ENCODE results near the gene CLK2. TPM values are rescaled to one million over a fixed set of nuclear protein-coding genes. Genes with fewer than 3 reads are reported as not detected.
A peak's percentile ranks its signal among the peaks of the same experiment; 100 is the strongest.

The CLK2 gene
- total RNA-seq, 1 donor from 2014 or later: 51.2 TPM

GRCh38 chr1:155261493-155261851 is 11.8 kb downstream of the CLK2 start:
- H3K9me3 ChIP-seq: no peaks in the 10 kb centered on the region
- H3K4me3 ChIP-seq: peak overlapping the region; percentile 97
- DNase-seq: no peak
- peak overlapping the region; percentile 89 for H3K27ac ChIP-seq
- H3K36me3 ChIP-seq: peaks cover 74% of the 10 kb centered on the region
- intact Hi-C loops (cut with DNase I): no loop called here
- no peaks in the 10 kb centered on the region for H3K27me3 ChIP-seq
- TF ChIP-seq CTCF (IDR thresholded peaks at IDR 0.05): no peak
- peak; percentile 1 for ATAC-seq
- peaks cover 12% of the 10 kb centered on the region for H3K4me1 ChIP-seq

- H3K9me3 ChIP-seq: no peaks in the 10 kb centered on the region
- no peak for TF ChIP-seq CTCF (IDR thresholded peaks at IDR 0.05)
- H3K27me3 ChIP-seq: no peaks in the 10 kb centered on the region
- ATAC-seq (no peak), DNase-seq (no peak)
- H3K4me1 ChIP-seq: peaks cover 22% of the 10 kb centered on the region
- H3K27ac ChIP-seq: no peak overlapping the region
- no peak overlapping the region for H3K4me3 ChIP-seq
- H3K36me3 ChIP-seq: peaks cover 62% of the 10 kb centered on the region
- intact Hi-C loops (cut with DNase I): no loop called here
Measured at GRCh38 chr1:155260276-155260675, 13.0 kb downstream of the CLK2 start.

DNA sequence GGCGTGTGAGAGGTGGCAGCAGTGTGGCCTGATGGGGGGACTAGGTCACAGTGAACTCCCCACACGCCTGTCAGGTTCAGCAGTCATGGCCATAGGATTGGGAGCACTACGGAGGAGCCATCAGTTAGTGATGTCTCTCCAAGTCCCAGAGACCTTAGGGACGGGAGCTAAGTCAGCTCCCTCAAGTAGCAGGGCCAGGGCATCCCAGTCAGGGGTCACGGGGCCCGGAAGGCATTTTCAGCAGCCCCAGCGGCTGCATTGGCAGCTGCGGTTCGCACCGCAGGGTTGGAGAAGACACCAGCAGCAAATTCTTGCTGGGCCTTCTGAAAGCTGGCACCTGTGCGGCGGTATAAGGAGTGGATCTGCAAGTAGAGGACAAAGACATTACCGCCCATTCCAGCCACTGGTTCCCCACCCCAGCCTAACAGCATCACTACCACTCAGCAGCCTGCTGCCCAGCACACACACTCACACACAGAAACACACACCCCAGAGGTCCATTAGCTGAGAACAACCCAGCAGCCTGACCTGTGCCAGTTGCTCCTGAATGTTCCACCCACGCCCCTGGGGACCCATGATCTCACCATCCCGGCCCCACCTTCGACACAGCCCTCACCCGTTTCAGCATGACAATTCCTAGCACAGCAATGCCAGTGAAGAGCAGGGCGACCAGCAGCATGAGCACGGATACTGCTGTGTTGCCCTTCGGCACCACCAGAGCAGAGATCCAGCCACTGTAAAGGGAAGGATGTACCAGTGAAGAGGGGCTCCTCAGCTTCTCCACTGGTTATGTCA is 17.0 kb downstream of the CLK2 start:
- TF ChIP-seq CTCF (IDR thresholded peaks at IDR 0.05): no peak
- intact Hi-C loops (cut with DNase I): loop anchor here (10.0 kb wide), 1 partner anchor 69 kb away; the partner anchor contains the start of gene RUSC1
- no peaks in the 10 kb centered on the region for H3K27me3 ChIP-seq
- DNase-seq (no peak), ATAC-seq (peak; percentile 0)
- H3K27ac ChIP-seq: peak overlapping the region; percentile 95
- H3K4me3 ChIP-seq: peak overlapping the region; percentile 86
- peaks cover 26% of the 10 kb centered on the region for H3K4me1 ChIP-seq
- peaks cover 36% of the 10 kb centered on the region for H3K36me3 ChIP-seq
- H3K9me3 ChIP-seq: no peaks in the 10 kb centered on the region

DNA sequence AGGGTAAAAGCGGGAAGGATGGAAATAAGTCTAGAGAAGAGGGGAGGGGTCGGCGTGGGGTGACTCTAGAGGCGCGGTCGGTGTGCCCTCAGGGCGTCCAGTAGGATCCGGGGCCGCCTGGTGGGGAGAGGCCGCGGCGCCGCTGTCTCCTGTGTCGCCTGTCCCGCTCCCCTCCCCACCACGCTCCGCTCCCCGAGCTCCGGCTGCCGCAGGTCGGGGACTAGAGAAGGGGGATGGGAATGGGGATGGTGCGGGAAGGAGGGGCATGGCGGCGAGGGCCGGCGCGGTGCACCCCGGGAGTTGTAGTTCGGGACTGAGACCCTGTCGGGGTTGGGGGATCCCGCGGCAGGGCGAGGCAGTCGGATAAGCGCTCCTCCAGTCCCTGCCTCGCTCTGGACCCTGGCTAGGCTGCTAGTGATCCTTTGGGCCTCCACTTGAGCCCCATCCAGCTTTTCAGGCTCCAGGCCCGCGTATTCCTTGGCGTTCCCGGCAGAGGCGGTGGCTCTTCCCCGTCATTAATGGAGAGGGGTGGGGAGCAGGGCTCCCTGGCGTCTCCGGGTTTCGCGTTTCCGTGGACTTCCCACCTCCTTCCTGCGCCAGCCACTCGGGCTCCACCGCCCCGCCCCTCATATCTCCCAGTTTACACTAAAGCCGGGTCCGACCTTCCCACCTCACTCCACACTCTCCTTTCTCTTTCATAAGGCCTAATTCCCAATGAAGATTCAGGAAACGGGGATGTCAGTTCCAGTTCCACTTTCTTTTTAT is 17.9 kb downstream of the CLK2 start, which contains the start of gene ENTREP3:
Gene ENTREP3 (minus strand): TSS at position 241 of the 765 bp plus-strand sequence. CDS start 606 bp downstream, outside the sequence.
- Histone ChIP-seq H3K4me1 (peaks cover 23% of the 10 kb centered on the region), H3K4me3 (peak within 1 kb of the TSS; percentile 86), H3K27me3 (no peaks in the 10 kb centered on the region), H3K9me3 (no peaks in the 10 kb centered on the region), H3K27ac (peak within 1 kb of the TSS; percentile 95), H3K36me3 (peaks cover 34% of the 10 kb centered on the region)
- ATAC-seq (peak; percentile 90), DNase-seq (peak; percentile 94)
- TF ChIP-seq CTCF (IDR thresholded peaks at IDR 0.05): no peak
- intact Hi-C loops (cut with DNase I): loop anchor here (10.0 kb wide), 1 partner anchor 69 kb away; the partner anchor contains the start of gene RUSC1

DNA sequence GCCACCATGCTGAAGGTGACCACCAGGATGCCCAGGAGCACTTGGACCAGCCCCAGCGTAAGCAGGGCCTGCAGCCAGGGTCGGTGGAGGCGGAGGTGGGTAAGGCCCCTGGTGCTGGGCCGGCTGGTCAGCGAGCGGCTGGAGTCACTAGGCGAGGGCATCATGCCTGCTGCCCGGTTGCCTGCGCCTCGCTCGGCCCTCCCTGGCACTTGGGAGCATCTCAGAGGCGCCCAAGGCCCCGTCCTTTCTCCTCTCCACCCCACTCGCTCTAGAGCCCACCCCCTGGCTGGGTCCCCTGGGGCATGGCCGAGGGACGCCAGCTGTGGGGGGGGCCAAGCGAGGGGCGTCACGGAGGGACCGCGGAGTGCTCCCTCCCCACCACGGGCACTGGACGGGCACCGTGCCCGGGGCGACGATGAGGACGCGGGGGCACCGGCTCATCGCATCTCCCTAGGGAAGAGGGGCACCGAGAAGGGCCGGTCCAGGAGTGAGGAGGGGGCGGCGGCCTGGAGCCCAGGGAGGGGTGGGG is 18.5 kb downstream of the CLK2 start:
- DNase-seq: peak; percentile 68
- peak overlapping the region; percentile 86 for H3K4me3 ChIP-seq
- H3K4me1 ChIP-seq: peaks cover 26% of the 10 kb centered on the region
- no peaks in the 10 kb centered on the region for H3K9me3 ChIP-seq
- no peak for TF ChIP-seq CTCF (IDR thresholded peaks at IDR 0.05)
- peak; percentile 1 for ATAC-seq
- H3K36me3 ChIP-seq: peaks cover 27% of the 10 kb centered on the region
- intact Hi-C loops (cut with DNase I): loop anchor here (10.0 kb wide), 1 partner anchor 70 kb away; the partner anchor contains the start of gene RUSC1
- peak overlapping the region; percentile 95 for H3K27ac ChIP-seq
- no peaks in the 10 kb centered on the region for H3K27me3 ChIP-seq
